Smooth muscle cell (in vitro differentiated cells): ENCODE results near the gene MYO1D. TPM values are rescaled to one million over a fixed set of nuclear protein-coding genes. Genes with fewer than 3 reads are reported as not detected.

ENCODE experiments used
- DNase-seq: peaks from one replicate; lab custom pipeline; 2025; ENCODE audit not compliant: unreplicated experiment; lab: John Stamatoyannopoulos, UW
- H2AFZ ChIP-seq: fragments of 200-600 bp; sonication (generic); 2 replicates; pipeline ENCODE4 v1.6.0; 2016; ENCODE audit warnings: antibody characterized with exemption, low read depth, mild to moderate bottlenecking
- H3F3A ChIP-seq: fragments of 200-600 bp; sonication (generic); 2 replicates; pipeline ENCODE4 v1.6.0; 2017; ENCODE audit warnings: antibody characterized with exemption, low read depth
- H3K27ac ChIP-seq: fragments of 200-600 bp; sonication (generic); 2 replicates; pipeline ENCODE4 v1.5.1; 2016; ENCODE audit warnings: low read depth, mild to moderate bottlenecking
- H3K27me3 ChIP-seq: fragments of 200-600 bp; sonication (generic); 2 replicates; pipeline ENCODE4 v1.6.1; 2016; ENCODE audit warnings: low read depth, mild to moderate bottlenecking
- H3K36me3 ChIP-seq: fragments of 200-600 bp; sonication (generic); 2 replicates; pipeline ENCODE4 v1.5.1; 2016; ENCODE audit warnings: low read depth
- H3K4me1 ChIP-seq: fragments of 200-600 bp; sonication (generic); 2 replicates; pipeline ENCODE4 v1.5.1; 2016; ENCODE audit warnings: low read depth
- H3K4me2 ChIP-seq: fragments of 200-600 bp; sonication (generic); 2 replicates; pipeline ENCODE4 v1.6.0; 2016; ENCODE audit warnings: mild to moderate bottlenecking
- H3K4me3 ChIP-seq: fragments of 200-600 bp; sonication (generic); 2 replicates; pipeline ENCODE4 v1.5.1; 2016; ENCODE audit warnings: mild to moderate bottlenecking
- H3K79me2 ChIP-seq: fragments of 200-600 bp; sonication (generic); 2 replicates; pipeline ENCODE4 v1.6.0; 2016; ENCODE audit warnings: low read depth, mild to moderate bottlenecking
- H3K9ac ChIP-seq: fragments of 200-600 bp; sonication (generic); 2 replicates; pipeline ENCODE4 v1.6.0; 2016; ENCODE audit warnings: low read depth
- H3K9me3 ChIP-seq: fragments of 200-600 bp; sonication (generic); replicated peaks from 2 replicates; pipeline ENCODE4 v1.5.1; 2016; ENCODE audit warnings: low read depth
- H4K20me1 ChIP-seq: fragments of 200-600 bp; sonication (generic); 2 replicates; pipeline ENCODE4 v1.6.0; 2016; ENCODE audit warnings: low read depth
- WGBS: methylation state at CpG from one replicate; pipeline ENCODE4 v1.1.7; 2016; ENCODE audit warnings: low lambda C conversion rate; 5-methylcytosine and 5-hydroxymethylcytosine counted together
- polyA plus RNA-seq: library from polyadenylated mRNA; unstranded; fragments of >200 nt; fragmentation: Nextera tagmentation; extraction: Ambion mirVana; gene quantifications from 2 replicates; pipeline ENCODE4 v1.2.1, GENCODE V29; 2016
- total RNA-seq: library from RNA; depleted of rRNA; stranded (reverse); fragments of >200 nt; gene quantifications from 2 replicates; pipeline ENCODE4 v1.2.3, GENCODE V29; 2014
- TF ChIP-seq, protein P1 (sequence below): fragments of 200-600 bp; sonication (generic); IDR thresholded peaks from 2 replicates; pipeline ENCODE4 v1.5.1; 2017; ENCODE audit warnings: borderline replicate concordance, mild to moderate bottlenecking, antibody characterized with exemption; ENCODE audit not compliant: insufficient read depth, poor library complexity, severe bottlenecking

Gene MYO1D
- total and polyA plus RNA-seq, 2 experiments from 2014 or later = 13.9 to 35.7 TPM

DNA sequence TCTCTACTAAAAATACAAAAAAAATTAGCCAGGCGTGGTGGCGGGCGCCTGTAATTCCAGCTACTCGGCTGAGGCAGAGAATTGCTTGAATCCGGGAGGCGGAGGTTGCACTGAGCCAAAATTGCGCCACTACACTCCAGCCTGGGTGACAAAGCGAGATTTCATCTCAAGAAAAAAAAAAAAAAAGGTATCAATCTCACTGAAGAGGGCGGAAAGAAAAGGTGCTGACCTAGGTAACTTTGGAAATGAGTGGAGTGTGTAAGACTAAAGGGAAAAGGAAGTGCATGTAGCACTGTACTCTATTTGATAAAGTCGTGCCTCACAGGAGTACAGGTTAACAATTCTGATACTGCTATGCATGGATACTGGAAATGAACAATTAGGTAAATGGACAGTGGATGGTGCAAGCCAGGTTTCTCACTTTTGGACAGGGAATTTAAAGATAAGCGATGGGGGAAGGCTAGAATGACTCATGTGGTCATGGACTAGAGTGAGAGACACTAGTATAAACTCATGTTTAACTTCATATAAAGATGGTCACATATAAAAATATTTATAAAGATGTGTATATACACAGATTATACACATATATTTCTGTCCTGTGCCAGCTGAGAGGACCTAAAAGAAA is 247.2 kb downstream of the MYO1D start:
- 97% methylated on average over 11 of the region's 11 CpGs for WGBS
- Histone ChIP-seq H3K79me2 (no peaks in the 10 kb centered on the region), H3K4me3 (no peak overlapping the region), H3F3A (no peaks in the 10 kb centered on the region), H3K9ac (no peak overlapping the region), H3K27ac (no peak overlapping the region), H2AFZ (no peak overlapping the region), H3K4me2 (no peak overlapping the region), H3K36me3 (no peaks in the 10 kb centered on the region), H3K9me3 (no peaks in the 10 kb centered on the region), H3K4me1 (peaks cover 10% of the 10 kb centered on the region), H4K20me1 (no peaks in the 10 kb centered on the region), H3K27me3 (no peaks in the 10 kb centered on the region)
- TF ChIP-seq, protein P1, sequence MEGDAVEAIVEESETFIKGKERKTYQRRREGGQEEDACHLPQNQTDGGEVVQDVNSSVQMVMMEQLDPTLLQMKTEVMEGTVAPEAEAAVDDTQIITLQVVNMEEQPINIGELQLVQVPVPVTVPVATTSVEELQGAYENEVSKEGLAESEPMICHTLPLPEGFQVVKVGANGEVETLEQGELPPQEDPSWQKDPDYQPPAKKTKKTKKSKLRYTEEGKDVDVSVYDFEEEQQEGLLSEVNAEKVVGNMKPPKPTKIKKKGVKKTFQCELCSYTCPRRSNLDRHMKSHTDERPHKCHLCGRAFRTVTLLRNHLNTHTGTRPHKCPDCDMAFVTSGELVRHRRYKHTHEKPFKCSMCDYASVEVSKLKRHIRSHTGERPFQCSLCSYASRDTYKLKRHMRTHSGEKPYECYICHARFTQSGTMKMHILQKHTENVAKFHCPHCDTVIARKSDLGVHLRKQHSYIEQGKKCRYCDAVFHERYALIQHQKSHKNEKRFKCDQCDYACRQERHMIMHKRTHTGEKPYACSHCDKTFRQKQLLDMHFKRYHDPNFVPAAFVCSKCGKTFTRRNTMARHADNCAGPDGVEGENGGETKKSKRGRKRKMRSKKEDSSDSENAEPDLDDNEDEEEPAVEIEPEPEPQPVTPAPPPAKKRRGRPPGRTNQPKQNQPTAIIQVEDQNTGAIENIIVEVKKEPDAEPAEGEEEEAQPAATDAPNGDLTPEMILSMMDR = no peak
- no peak for DNase-seq

DNA sequence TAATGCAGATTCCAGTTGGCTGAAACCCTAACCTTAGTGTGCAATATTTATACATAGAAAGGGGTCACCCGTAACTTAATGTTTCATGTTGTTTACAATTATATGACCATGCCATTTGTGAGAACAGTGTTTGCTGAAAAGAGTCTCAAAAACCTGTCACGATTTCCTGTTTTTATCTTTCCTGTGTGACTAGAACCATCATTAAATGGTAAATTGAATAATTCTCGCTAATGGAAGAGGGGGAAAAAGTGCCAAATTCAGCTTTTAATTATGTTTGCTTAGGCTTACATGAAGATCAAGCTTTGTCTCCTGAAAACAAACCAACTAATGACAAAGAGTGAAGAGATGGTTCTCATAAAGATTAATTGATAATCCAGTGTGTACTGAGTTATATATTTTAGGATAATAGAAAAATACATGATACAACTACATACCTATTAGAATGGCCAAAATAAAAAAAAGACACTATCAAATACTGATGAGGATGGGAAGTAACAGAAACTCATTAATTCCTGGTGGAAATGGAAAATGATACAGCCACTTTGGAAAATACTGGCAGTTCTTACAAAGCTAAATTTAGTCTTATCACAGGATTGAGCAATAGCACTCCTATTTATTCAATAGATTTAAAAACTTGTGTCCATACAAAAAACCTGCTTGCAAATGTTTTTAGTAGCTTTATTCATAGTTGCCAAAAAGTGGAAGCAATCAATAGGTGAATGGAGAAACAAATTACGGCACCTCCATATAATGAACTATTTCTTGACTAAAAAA is 248.5 kb downstream of the MYO1D start:
- H3K4me3 ChIP-seq = no peak overlapping the region
- H2AFZ ChIP-seq = no peak overlapping the region
- no peaks in the 10 kb centered on the region for H3K9me3 ChIP-seq
- H3F3A ChIP-seq = no peaks in the 10 kb centered on the region
- no peaks in the 10 kb centered on the region for H4K20me1 ChIP-seq
- H3K4me1 ChIP-seq = peaks cover 10% of the 10 kb centered on the region
- no peak overlapping the region for H3K27ac ChIP-seq
- DNase-seq = no peak
- no peak overlapping the region for H3K9ac ChIP-seq
- H3K79me2 ChIP-seq = no peaks in the 10 kb centered on the region
- H3K27me3 ChIP-seq = no peaks in the 10 kb centered on the region
- WGBS = 87% methylated on average over 4 of the region's 4 CpGs
- no peak overlapping the region for H3K4me2 ChIP-seq
- no peaks in the 10 kb centered on the region for H3K36me3 ChIP-seq
- TF ChIP-seq, protein P1 = no peak

GRCh38 chr17:32627239-32627996 is 249.5 kb downstream of the MYO1D start:
- DNase-seq = no peak
- 55% methylated on average over 15 of the region's 15 CpGs for WGBS

More at GRCh38 chr17:32627239-32627996, 249.5 kb downstream of the MYO1D start:
- no peak overlapping the region for H3K4me3 ChIP-seq
- H2AFZ ChIP-seq = no peak overlapping the region
- no peaks in the 10 kb centered on the region for H3F3A ChIP-seq
- no peak overlapping the region for H3K4me2 ChIP-seq
- H4K20me1 ChIP-seq = no peaks in the 10 kb centered on the region
- no peaks in the 10 kb centered on the region for H3K36me3 ChIP-seq
- H3K27me3 ChIP-seq = no peaks in the 10 kb centered on the region
- TF ChIP-seq, protein P1 = no peak
- peaks cover 10% of the 10 kb centered on the region for H3K4me1 ChIP-seq
- no peak overlapping the region for H3K27ac ChIP-seq
- H3K9ac ChIP-seq = no peak overlapping the region
- H3K9me3 ChIP-seq = no peaks in the 10 kb centered on the region
- H3K79me2 ChIP-seq = no peaks in the 10 kb centered on the region
